Skeletal muscle tissue (tissue), 4 donors: ENCODE measurements around the gene SYCP2L. TPM values are rescaled to one million over a fixed set of nuclear protein-coding genes. Genes with fewer than 3 reads are reported as not detected.
"Not testable (repeated sequence)": the region's sequence is repeated elsewhere in the genome, so short reads cannot be mapped to it uniquely, and the experiment has no call there.

Source experiments
- H3K27ac ChIP-seq: one replicate; pipeline ENCODE4 v1.7.0; 2013; ENCODE audit warnings: mild to moderate bottlenecking, low read depth, low read length, inconsistent platforms
- H3K27me3 ChIP-seq, 3 donors: one replicate each; pipeline ENCODE4 v1.7.0; 2013; ENCODE audit warnings: low read length in 3 of 3; ENCODE audit not compliant: control insufficient read depth in 3 of 3, insufficient read depth in 3 of 3
- H3K36me3 ChIP-seq, 3 donors: one replicate each; pipeline ENCODE4 v1.7.0; 2013; ENCODE audit warnings: low read length in 3 of 3; ENCODE audit not compliant: control insufficient read depth in 3 of 3, insufficient read depth in 3 of 3
- H3K4me1 ChIP-seq, 3 donors: one replicate each; pipeline ENCODE4 v1.7.0; 2013; ENCODE audit warnings: low read length in 3 of 3, mild to moderate bottlenecking in 3 of 3; ENCODE audit not compliant: control insufficient read depth in 3 of 3, insufficient read depth in 3 of 3
- H3K4me3 ChIP-seq, 3 donors: one replicate each; pipeline ENCODE4 v1.7.0; 2013; ENCODE audit warnings: low read length in 3 of 3
- H3K9ac ChIP-seq, 3 donors: one replicate each; pipeline ENCODE4 v1.7.0; 2013; ENCODE audit warnings: low read length in 3 of 3, mild to moderate bottlenecking in 3 of 3, moderate library complexity in 2 of 3, low read depth in 1 of 3
- H3K9me3 ChIP-seq, 3 donors: one replicate each; pipeline ENCODE4 v1.7.0; 2013; ENCODE audit warnings: low read length in 3 of 3; ENCODE audit not compliant: control insufficient read depth in 3 of 3
- total RNA-seq: library from RNA; depleted of rRNA; stranded (reverse); fragments of >200 nt; gene quantifications from one replicate; pipeline ENCODE4 v1.2.3, GENCODE V29; 2014
- donor health status: Osteomylitis.

SYCP2L gene
- total RNA-seq, 1 donor from 2014 or later: 1.6 TPM

DNA sequence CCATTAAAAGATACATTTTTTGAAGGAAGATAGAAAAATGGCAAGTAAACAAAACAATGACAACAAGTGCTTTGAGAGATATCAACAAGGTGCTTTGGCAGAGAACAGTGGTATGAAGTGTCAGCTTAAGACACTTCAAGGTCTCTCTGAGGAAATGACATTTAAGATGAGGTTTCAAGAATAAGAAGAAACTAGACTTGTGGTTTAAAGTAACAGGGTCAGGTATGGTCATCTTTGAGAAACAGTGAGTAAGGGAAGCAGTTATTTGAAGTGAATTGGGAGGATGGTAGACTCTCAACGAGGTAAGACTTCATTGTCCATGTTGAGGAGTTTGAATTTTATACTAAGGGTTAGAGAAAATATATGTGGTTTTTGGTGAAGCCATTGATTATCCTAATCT lies 77.8 kb downstream of the SYCP2L start:
- H3K4me1 ChIP-seq: no peaks in the 10 kb centered on the region
- no peaks in the 10 kb centered on the region for H3K36me3 ChIP-seq
- no peak overlapping the region for H3K9ac ChIP-seq
- H3K27ac ChIP-seq: no peak overlapping the region
- H3K4me3 ChIP-seq: no peak overlapping the region
- no peaks in the 10 kb centered on the region for H3K9me3 ChIP-seq
- no peaks in the 10 kb centered on the region for H3K27me3 ChIP-seq

DNA sequence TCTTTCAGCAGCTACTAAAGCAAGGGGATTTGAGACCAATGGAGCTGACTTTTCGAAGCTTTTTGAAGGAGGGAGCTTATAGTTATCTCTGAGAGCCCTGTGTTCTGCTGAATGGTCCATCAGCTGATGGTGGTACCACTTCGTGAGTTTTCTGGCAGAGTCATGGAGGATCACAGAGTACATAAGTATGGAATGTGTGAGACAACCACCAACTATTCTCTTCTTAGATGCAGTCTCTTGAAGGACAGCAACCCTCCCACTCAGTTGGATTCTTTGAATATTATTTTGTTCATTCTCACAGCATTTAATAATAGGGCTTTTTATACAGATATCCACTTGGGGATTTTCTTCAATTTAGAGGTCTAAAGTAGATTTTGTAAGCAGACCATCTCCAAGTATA lies 81.9 kb downstream of the SYCP2L start:
- H3K9ac ChIP-seq: no peak overlapping the region
- no peak overlapping the region for H3K4me3 ChIP-seq
- no peaks in the 10 kb centered on the region for H3K27me3 ChIP-seq
- no peaks in the 10 kb centered on the region for H3K4me1 ChIP-seq
- no peaks in the 10 kb centered on the region for H3K36me3 ChIP-seq
- H3K27ac ChIP-seq: no peak overlapping the region
- no peaks in the 10 kb centered on the region for H3K9me3 ChIP-seq

DNA sequence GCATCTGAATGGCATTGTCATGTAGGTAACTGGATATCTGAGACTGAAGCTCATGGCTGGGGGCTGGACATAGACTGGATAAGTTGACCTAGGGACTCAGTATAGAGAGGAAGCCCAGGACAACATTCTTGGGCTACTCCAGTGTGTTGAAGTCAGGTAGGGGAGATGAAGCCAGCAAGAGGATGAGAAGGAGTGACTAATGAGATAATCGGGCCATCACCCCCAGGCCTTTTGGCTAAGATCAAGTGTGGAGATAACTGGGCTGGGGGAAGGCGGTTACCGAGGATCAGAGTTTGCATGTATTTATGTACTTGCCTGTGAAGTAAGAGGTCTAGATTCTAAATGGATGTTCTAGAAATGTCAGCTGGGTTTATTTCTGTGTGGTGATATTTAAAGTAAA lies 83.9 kb downstream of the SYCP2L start:
- no peak overlapping the region for H3K4me3 ChIP-seq
- H3K9ac ChIP-seq: no peak overlapping the region
- no peaks in the 10 kb centered on the region for H3K36me3 ChIP-seq
- H3K27me3 ChIP-seq: no peaks in the 10 kb centered on the region
- no peak overlapping the region for H3K27ac ChIP-seq
- H3K4me1 ChIP-seq: no peaks in the 10 kb centered on the region
- no peaks in the 10 kb centered on the region for H3K9me3 ChIP-seq

DNA sequence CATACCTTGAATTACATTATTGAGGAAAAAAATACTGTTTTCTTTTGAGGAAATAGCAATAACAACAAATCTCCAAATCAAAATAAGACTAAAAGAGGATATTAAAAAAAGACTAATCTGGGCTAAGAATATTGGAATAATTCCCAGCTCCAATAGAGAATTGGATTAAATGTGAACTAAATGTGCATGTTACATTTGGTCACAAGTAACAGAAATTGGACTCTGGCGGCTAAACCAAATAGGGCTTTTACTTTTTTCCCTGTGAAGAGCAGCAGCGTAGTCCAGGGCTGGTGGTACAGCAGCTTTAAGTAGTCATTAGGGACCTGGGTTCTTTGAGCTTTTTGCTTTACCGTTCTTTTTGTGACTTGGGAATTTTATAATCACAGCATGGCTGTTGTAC lies 85.3 kb downstream of the SYCP2L start:
- H3K4me1 ChIP-seq: no peaks in the 10 kb centered on the region
- no peak overlapping the region for H3K27ac ChIP-seq
- H3K4me3 ChIP-seq: no peak overlapping the region
- H3K9me3 ChIP-seq: no peaks in the 10 kb centered on the region
- H3K27me3 ChIP-seq: no peaks in the 10 kb centered on the region
- H3K36me3 ChIP-seq: no peaks in the 10 kb centered on the region
- no peak overlapping the region for H3K9ac ChIP-seq

DNA sequence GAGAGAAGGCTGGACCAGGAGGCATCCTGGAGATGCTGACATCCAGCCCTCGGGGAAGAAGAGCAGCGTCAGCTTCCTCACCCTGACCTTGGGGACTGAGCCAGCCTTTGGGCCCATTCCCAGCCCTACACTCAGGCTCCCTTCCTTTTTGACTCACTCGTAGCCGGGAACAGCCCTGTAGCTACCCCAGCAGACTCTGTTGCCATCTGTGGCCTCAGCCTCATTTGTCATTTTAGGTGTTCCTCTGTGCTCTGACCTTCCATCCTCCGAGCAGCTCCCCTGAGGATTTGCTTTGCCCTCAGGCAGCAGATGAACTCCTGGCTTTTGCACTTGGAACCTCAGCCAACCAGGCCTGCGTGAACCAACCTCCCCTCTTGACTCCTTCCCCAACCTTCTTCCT lies 89.7 kb downstream of the SYCP2L start:
- H3K36me3 ChIP-seq: no peaks in the 10 kb centered on the region
- no peaks in the 10 kb centered on the region for H3K9me3 ChIP-seq
- no peak overlapping the region for H3K9ac ChIP-seq
- no peaks in the 10 kb centered on the region for H3K4me1 ChIP-seq
- no peaks in the 10 kb centered on the region for H3K27me3 ChIP-seq
- no peak overlapping the region for H3K4me3 ChIP-seq
- H3K27ac ChIP-seq: no peak overlapping the region

DNA sequence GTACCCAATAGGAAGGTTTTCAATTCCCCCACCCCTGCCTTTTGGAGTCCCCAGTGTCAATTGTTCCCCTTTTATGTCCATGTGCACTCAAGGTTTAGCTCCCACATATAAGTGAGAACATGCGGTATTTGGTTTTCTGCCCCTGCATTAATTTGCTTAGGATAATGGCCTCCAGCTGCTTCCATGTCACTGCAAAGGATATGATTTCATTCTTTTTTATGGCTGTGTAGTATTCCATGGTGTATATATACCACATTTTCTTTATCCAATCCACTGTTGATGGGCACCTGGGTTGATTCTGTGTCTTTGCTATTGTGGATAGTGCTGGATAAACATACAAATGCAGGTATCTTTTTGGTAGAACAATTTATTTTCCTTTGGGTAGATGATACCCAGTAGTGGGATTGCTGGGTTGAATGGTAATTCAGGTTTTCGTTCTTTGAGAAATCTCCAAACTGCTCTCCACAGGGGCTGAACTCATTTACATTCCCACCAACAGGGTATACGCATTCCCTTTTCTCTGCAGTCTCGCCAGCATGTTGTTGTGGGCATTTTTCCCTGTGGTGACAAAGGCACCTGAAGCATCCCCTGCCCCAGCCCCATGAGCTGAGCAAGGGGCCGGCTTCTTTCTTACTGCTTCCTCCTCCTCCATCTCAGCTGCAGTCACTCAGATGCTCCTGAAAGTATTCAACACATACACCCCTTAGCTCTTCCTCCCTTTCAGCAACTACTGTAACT lies 90.5 kb downstream of the SYCP2L start:
- no peak overlapping the region for H3K9ac ChIP-seq
- no peaks in the 10 kb centered on the region for H3K36me3 ChIP-seq
- no peaks in the 10 kb centered on the region for H3K9me3 ChIP-seq
- H3K4me3 ChIP-seq: no peak overlapping the region
- H3K4me1 ChIP-seq: no peaks in the 10 kb centered on the region
- H3K27ac ChIP-seq: no peak overlapping the region
- H3K27me3 ChIP-seq: no peaks in the 10 kb centered on the region

DNA sequence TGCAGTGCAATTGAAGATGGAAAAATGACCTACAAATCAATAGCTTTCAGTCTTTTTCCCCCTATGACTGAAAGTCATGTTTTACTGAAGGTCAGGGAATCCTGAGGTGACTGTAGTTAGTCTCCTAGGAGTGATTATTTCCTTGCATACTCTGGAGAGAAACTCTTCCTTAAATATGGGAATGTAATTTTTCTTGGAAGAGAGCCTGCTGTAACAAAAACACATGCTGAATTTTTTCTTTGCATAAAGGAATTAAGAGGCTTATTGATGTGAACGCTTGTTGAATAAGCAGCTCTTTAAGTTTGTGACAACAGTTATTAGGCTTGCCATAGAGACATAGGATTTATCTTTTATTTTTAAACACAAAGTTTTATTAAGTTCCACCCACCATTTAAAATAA lies 92.8 kb downstream of the SYCP2L start:
- Histone ChIP-seq H3K4me1 (no peaks in the 10 kb centered on the region), H3K9me3 (no peaks in the 10 kb centered on the region), H3K9ac (no peak overlapping the region), H3K27me3 (no peaks in the 10 kb centered on the region), H3K36me3 (no peaks in the 10 kb centered on the region), H3K27ac (no peak overlapping the region), H3K4me3 (no peak overlapping the region)

DNA sequence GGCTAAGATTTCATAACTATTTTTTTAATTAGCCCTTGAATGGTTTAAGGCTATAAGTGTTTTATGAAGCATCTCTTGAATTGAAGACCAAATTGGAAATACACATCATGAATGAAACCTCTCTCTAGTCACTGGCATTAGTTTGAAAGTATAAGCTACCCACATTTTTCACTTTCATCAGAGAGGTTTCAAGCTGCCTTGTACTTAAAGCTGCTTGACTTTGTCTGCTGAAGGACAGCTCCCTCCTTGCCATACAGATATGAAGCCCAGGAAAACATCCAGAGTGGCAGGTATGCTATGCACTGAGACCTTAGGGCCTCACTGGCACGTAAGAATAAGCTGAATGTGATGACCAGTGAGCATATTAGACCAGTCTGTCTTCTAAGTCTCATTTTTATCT lies 94.6 kb downstream of the SYCP2L start:
- Histone ChIP-seq H3K36me3 (no peaks in the 10 kb centered on the region), H3K4me3 (no peak overlapping the region), H3K27me3 (no peaks in the 10 kb centered on the region), H3K4me1 (no peaks in the 10 kb centered on the region), H3K27ac (no peak overlapping the region), H3K9ac (no peak overlapping the region), H3K9me3 (no peaks in the 10 kb centered on the region)

DNA sequence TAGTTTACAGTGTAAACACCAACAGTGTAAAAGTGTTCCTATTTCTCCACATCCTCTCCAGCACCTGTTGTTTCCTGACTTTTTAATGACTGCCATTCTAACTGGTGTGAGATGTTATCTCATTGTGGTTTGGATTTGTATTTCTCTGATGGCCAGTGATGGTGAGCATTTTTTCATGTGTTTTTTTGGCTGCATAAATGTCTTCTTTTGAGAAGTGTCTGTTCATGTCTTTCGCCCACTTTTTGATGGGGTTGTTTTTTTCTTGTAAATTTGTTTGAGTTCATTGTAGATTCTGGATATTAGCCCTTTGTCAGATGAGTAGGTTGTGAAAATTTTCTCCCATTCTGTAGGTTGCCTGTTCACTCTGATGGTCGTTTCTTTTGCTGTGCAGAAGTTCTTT lies 98.1 kb downstream of the SYCP2L start:
- H3K4me3 ChIP-seq, H3K27me3 ChIP-seq, H3K4me1 ChIP-seq, H3K9me3 ChIP-seq, H3K9ac ChIP-seq, H3K36me3 ChIP-seq, H3K27ac ChIP-seq: not testable (repeated sequence)

DNA sequence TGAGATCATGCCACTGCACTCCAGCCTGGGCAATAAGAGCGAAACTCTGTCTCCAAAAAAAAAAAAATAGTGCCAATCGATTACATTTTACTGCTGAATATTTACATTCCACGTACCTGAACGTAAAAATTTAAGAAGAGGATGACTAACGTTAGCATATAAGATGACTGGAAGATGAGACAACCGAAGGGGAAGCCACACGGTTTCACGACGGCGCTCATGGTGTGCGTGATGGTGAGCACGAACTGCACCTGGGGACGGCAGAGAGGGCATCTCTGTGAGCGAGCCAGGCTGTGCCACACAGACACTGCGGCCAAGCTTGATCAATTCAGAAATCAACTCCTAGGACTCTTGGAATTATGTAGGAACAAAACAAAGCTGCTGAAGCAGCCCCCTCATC lies 102.7 kb downstream of the SYCP2L start:
- H3K27me3 ChIP-seq: no peaks in the 10 kb centered on the region
- H3K4me1 ChIP-seq: no peaks in the 10 kb centered on the region
- no peaks in the 10 kb centered on the region for H3K36me3 ChIP-seq
- H3K4me3 ChIP-seq: no peak overlapping the region
- H3K9ac ChIP-seq: no peak overlapping the region
- no peaks in the 10 kb centered on the region for H3K9me3 ChIP-seq
- H3K27ac ChIP-seq: no peak overlapping the region
